ENCODE data around the gene DCLK3.

DCLK3 gene

DNA sequence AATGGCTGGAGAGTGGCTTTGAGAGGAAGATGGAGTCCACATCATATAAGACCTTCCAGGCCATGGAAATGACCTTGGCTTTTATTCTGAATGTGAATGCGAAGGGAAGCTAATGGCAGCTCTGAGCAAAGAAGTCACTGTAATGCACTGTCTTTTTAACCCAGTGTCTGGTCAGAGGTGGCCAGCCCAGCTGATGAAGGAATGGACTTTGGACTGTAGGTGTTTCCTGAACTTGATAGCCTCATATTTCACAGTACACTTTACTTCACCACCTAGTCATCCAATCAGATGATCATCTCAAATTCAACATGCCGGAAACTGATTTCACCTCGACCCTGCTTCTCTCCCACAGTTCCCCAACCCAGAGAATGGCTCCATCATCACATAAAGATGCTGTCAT is 33.4 kb downstream of the DCLK3 start:
- no peaks in the 10 kb centered on the region for H3K27me3 ChIP-seq (ENCODE audit: control insufficient read depth, insufficient read depth, low read length)
- H3K9me3 ChIP-seq (ENCODE audit: control insufficient read depth, low read length): no peaks in the 10 kb centered on the region
- no peak overlapping the region for H3K4me3 ChIP-seq (ENCODE audit: low read length)
- H3K36me3 ChIP-seq (ENCODE audit: control insufficient read depth, insufficient read depth, low read length): no peaks in the 10 kb centered on the region
- H3K4me1 ChIP-seq (ENCODE audit: control insufficient read depth, insufficient read depth, low read length): peaks cover 13% of the 10 kb centered on the region
- H3K9ac ChIP-seq (ENCODE audit: low read length): no peak overlapping the region

- Histone ChIP-seq H3K9me3 (ENCODE audit: control insufficient read depth, low read length) (no peaks in the 10 kb centered on the region), H3K4me1 (ENCODE audit: control insufficient read depth, insufficient read depth, low read length) (peaks cover 13% of the 10 kb centered on the region), H3K36me3 (ENCODE audit: control insufficient read depth, insufficient read depth, low read length) (no peaks in the 10 kb centered on the region), H3K9ac (ENCODE audit: low read length) (no peak overlapping the region), H3K27me3 (ENCODE audit: control insufficient read depth, insufficient read depth, low read length) (no peaks in the 10 kb centered on the region), H3K4me3 (ENCODE audit: low read length) (no peak overlapping the region)
These were observed 34.9 kb downstream of the DCLK3 start for GRCh38 chr3:36729204-36730056.

GRCh38 chr3:36714343-36715086 is 49.8 kb downstream of the DCLK3 start:
- Histone ChIP-seq H3K4me3 (ENCODE audit: low read length) (no peak overlapping the region), H3K4me1 (ENCODE audit: control insufficient read depth, insufficient read depth, low read length) (no peaks in the 10 kb centered on the region), H3K27me3 (ENCODE audit: control insufficient read depth, insufficient read depth, low read length) (no peaks in the 10 kb centered on the region), H3K36me3 (ENCODE audit: control insufficient read depth, insufficient read depth, low read length) (no peaks in the 10 kb centered on the region), H3K9ac (ENCODE audit: low read length) (no peak overlapping the region), H3K9me3 (ENCODE audit: control insufficient read depth, low read length) (no peaks in the 10 kb centered on the region)

- Histone ChIP-seq H3K9me3 (ENCODE audit: control insufficient read depth, low read length) (no peaks in the 10 kb centered on the region), H3K27me3 (ENCODE audit: control insufficient read depth, insufficient read depth, low read length) (no peaks in the 10 kb centered on the region), H3K9ac (ENCODE audit: low read length) (no peak overlapping the region)
These were observed 50.4 kb downstream of the DCLK3 start for GRCh38 chr3:36713904-36714303.

DNA sequence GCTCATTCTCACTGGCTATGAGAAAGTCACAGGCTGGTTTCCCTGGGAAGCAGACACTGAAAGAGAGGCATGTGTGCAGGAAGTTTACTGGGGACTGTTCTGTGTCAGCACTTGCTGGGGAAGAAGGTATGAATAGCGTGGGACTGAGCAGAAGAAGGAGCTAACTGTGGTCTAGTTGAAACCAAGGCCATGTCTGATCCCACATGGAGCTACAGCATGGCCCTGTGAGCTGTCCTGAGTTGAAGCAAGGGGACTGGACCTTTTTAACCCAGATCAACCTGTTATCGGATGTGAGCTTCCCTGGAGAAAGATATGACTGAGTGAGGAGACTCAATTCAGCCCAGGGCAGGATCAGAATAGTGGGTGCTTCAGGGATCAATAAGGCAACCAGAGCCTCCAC is 53.7 kb downstream of the DCLK3 start:
- H3K36me3 ChIP-seq (ENCODE audit: control insufficient read depth, insufficient read depth, low read length): no peaks in the 10 kb centered on the region
- no peaks in the 10 kb centered on the region for H3K27me3 ChIP-seq (ENCODE audit: control insufficient read depth, insufficient read depth, low read length)
- no peaks in the 10 kb centered on the region for H3K4me1 ChIP-seq (ENCODE audit: control insufficient read depth, insufficient read depth, low read length)
- H3K4me3 ChIP-seq (ENCODE audit: low read length): no peak overlapping the region
- no peak overlapping the region for H3K9ac ChIP-seq (ENCODE audit: low read length)
- H3K9me3 ChIP-seq (ENCODE audit: control insufficient read depth, low read length): no peaks in the 10 kb centered on the region

More at GRCh38 chr3:36713904-36714303, 50.4 kb downstream of the DCLK3 start:
- Histone ChIP-seq H3K36me3 (ENCODE audit: control insufficient read depth, insufficient read depth, low read length) (no peaks in the 10 kb centered on the region), H3K4me3 (ENCODE audit: low read length) (no peak overlapping the region), H3K4me1 (ENCODE audit: control insufficient read depth, insufficient read depth, low read length) (no peaks in the 10 kb centered on the region)

DNA sequence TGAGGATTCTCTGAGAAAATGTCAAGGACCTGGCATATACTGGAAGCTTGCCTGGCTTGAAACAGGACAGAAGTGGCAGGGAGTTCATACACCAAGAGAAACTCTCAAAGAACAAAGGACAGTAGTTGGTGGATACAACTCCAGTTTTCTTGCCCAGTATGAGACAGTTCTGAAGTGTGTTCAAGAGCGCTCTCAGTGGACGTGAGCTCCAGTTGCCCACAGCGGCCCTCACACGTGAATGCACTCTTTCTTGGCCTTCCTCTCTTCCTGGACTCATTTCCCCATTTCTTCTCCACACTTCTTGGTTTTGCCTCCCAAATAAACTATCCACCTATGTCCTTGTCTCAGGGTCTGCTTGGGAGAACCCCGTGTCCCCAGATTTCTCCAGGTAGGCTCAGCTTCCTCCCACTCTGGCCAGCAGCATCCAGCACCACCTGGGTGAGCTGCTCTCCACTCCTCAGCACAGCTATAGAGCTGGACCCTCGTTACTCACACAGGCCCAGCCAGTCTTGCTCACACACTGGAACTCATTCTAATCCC is 54.5 kb downstream of the DCLK3 start:
- no peaks in the 10 kb centered on the region for H3K27me3 ChIP-seq (ENCODE audit: control insufficient read depth, insufficient read depth, low read length)
- no peaks in the 10 kb centered on the region for H3K9me3 ChIP-seq (ENCODE audit: control insufficient read depth, low read length)
- no peak overlapping the region for H3K4me3 ChIP-seq (ENCODE audit: low read length)
- no peaks in the 10 kb centered on the region for H3K36me3 ChIP-seq (ENCODE audit: control insufficient read depth, insufficient read depth, low read length)
- H3K4me1 ChIP-seq (ENCODE audit: control insufficient read depth, insufficient read depth, low read length): no peaks in the 10 kb centered on the region
- no peak overlapping the region for H3K9ac ChIP-seq (ENCODE audit: low read length)

- no peaks in the 10 kb centered on the region for H3K27me3 ChIP-seq (ENCODE audit: control insufficient read depth, insufficient read depth, low read length)
- H3K9ac ChIP-seq (ENCODE audit: low read length): no peak overlapping the region
- no peak overlapping the region for H3K4me3 ChIP-seq (ENCODE audit: low read length)
- no peaks in the 10 kb centered on the region for H3K4me1 ChIP-seq (ENCODE audit: control insufficient read depth, insufficient read depth, low read length)
- no peaks in the 10 kb centered on the region for H3K9me3 ChIP-seq (ENCODE audit: control insufficient read depth, low read length)
- H3K36me3 ChIP-seq (ENCODE audit: control insufficient read depth, insufficient read depth, low read length): no peaks in the 10 kb centered on the region
These were observed 55.1 kb downstream of the DCLK3 start for GRCh38 chr3:36709281-36709680.

GRCh38 chr3:36707623-36708409 is 56.5 kb downstream of the DCLK3 start:
- Histone ChIP-seq H3K9me3 (ENCODE audit: control insufficient read depth, low read length) (no peaks in the 10 kb centered on the region), H3K9ac (ENCODE audit: low read length) (no peak overlapping the region), H3K4me3 (ENCODE audit: low read length) (no peak overlapping the region), H3K36me3 (ENCODE audit: control insufficient read depth, insufficient read depth, low read length) (no peaks in the 10 kb centered on the region), H3K4me1 (ENCODE audit: control insufficient read depth, insufficient read depth, low read length) (no peaks in the 10 kb centered on the region), H3K27me3 (ENCODE audit: control insufficient read depth, insufficient read depth, low read length) (no peaks in the 10 kb centered on the region)

- H3K9me3 ChIP-seq (ENCODE audit: control insufficient read depth, low read length): no peaks in the 10 kb centered on the region
- no peaks in the 10 kb centered on the region for H3K36me3 ChIP-seq (ENCODE audit: control insufficient read depth, insufficient read depth, low read length)
- H3K4me3 ChIP-seq (ENCODE audit: low read length): no peak overlapping the region
- no peak overlapping the region for H3K9ac ChIP-seq (ENCODE audit: low read length)
- H3K4me1 ChIP-seq (ENCODE audit: control insufficient read depth, insufficient read depth, low read length): no peaks in the 10 kb centered on the region
- no peaks in the 10 kb centered on the region for H3K27me3 ChIP-seq (ENCODE audit: control insufficient read depth, insufficient read depth, low read length)
These were observed 59.3 kb downstream of the DCLK3 start for GRCh38 chr3:36705015-36705414.

- H3K4me1 ChIP-seq (ENCODE audit: control insufficient read depth, insufficient read depth, low read length): no peaks in the 10 kb centered on the region
- H3K4me3 ChIP-seq (ENCODE audit: low read length): no peak overlapping the region
These were observed 60.1 kb downstream of the DCLK3 start for GRCh38 chr3:36704280-36704679.

GRCh38 chr3:36701249-36701572 is 63.1 kb downstream of the DCLK3 start:
- H3K9ac ChIP-seq (ENCODE audit: low read length): no peak overlapping the region

More at GRCh38 chr3:36704280-36704679, 60.1 kb downstream of the DCLK3 start:
- no peaks in the 10 kb centered on the region for H3K9me3 ChIP-seq (ENCODE audit: control insufficient read depth, low read length)
- no peaks in the 10 kb centered on the region for H3K27me3 ChIP-seq (ENCODE audit: control insufficient read depth, insufficient read depth, low read length)
- H3K36me3 ChIP-seq (ENCODE audit: control insufficient read depth, insufficient read depth, low read length): no peaks in the 10 kb centered on the region
- H3K9ac ChIP-seq (ENCODE audit: low read length): no peak overlapping the region

More at GRCh38 chr3:36701249-36701572, 63.1 kb downstream of the DCLK3 start:
- H3K36me3 ChIP-seq (ENCODE audit: control insufficient read depth, insufficient read depth, low read length): no peaks in the 10 kb centered on the region
- no peaks in the 10 kb centered on the region for H3K4me1 ChIP-seq (ENCODE audit: control insufficient read depth, insufficient read depth, low read length)
- no peak overlapping the region for H3K4me3 ChIP-seq (ENCODE audit: low read length)
- no peaks in the 10 kb centered on the region for H3K27me3 ChIP-seq (ENCODE audit: control insufficient read depth, insufficient read depth, low read length)
- no peaks in the 10 kb centered on the region for H3K9me3 ChIP-seq (ENCODE audit: control insufficient read depth, low read length)

All from mucosa of stomach (tissue), 1 donor.